Renal pelvis (tissue), 4 donors: ENCODE results near the gene PTPRC. TPM values are rescaled to one million over a fixed set of nuclear protein-coding genes. Genes with fewer than 3 reads are reported as not detected.

Experiments
- DNase-seq: peaks from one replicate; pipeline ENCODE4 v3.0.0-alpha.2; 2013
- polyA plus RNA-seq, 3 donors: library from polyadenylated mRNA; unstranded; fragments of 120-200 nt; gene quantifications; one replicate each; pipeline ENCODE4 v1.2.1, GENCODE V29; 2013; ENCODE audit not compliant: insufficient read length in 3 of 3

PTPRC gene
- polyA plus RNA-seq, 3 donors, result 4.3 to 4.9 (median 4.8) TPM

GRCh38 chr1:198806861-198807260, 168.0 kb downstream of the PTPRC start:
- no peak for DNase-seq

Other genes with a start within 250 kb of the PTPRC start
- gene ATP6V1G3, start 98.4 kb upstream of the PTPRC start, polyA plus RNA-seq, result 1 to 10 TPM; 3.1 to 8.4 (median 3.2) TPM